ENCODE measurements around the gene MAP2K2. TPM values are rescaled to one million over a fixed set of nuclear protein-coding genes. Genes with fewer than 3 reads are reported as not detected.

MAP2K2 gene
- polyA plus RNA-seq, 3 donors: 30.5 to 94.5 (median 40.2) TPM

DNA sequence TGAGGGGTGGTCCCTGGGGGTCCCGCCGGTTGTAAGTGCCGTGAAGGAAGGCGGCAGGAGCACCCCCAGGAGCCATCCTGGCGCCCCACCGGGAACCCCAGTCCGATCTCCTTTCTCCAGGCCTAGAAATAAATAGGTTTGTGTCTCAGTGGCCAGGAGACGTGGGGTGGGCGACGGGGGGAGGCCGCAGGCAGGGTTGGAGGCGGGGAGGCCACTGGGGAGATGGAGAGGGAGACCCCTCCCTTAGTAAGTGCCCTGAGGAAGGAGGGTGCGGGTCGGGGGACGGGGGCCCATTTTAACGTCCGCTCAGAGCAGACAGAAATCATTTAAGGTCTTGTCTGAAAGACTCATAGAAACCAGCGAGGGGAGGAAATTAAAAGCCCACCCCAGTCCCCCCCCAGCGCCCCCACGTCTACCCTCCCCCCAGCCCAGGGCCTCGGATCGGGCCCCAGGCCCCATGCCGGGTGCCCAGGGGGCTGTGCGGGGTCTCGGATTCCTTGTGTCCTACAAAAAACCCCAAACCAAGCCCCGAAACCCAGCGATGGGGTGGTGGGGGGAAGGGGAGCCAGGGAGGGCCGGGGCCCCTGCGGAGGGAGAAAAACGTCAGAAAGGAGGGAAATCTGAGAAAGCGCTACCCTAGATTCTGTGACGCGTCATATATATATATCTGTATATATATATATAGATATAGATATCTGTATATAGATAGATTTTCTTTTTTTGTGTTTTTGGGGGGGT is 76.8 kb downstream of the MAP2K2 start:
- TF ChIP-seq, protein P1, sequence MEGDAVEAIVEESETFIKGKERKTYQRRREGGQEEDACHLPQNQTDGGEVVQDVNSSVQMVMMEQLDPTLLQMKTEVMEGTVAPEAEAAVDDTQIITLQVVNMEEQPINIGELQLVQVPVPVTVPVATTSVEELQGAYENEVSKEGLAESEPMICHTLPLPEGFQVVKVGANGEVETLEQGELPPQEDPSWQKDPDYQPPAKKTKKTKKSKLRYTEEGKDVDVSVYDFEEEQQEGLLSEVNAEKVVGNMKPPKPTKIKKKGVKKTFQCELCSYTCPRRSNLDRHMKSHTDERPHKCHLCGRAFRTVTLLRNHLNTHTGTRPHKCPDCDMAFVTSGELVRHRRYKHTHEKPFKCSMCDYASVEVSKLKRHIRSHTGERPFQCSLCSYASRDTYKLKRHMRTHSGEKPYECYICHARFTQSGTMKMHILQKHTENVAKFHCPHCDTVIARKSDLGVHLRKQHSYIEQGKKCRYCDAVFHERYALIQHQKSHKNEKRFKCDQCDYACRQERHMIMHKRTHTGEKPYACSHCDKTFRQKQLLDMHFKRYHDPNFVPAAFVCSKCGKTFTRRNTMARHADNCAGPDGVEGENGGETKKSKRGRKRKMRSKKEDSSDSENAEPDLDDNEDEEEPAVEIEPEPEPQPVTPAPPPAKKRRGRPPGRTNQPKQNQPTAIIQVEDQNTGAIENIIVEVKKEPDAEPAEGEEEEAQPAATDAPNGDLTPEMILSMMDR (IDR thresholded peaks at IDR 0.05): no peak
- peaks cover 95% of the 10 kb centered on the region for H3K79me2 ChIP-seq (ENCODE audit: insufficient read depth, low read length)
- Mint-ChIP-seq H3K36me3 (peaks cover 49 to 71% of the 10 kb centered on the region in 2 donors), H3K27ac (peak overlapping the region in 1 of 7 donors; percentile 87), H3K9me3 (peaks cover 0 to 4% (median 2%) of the 10 kb centered on the region in 7 donors), H3K4me1 (peaks cover 18% of the 10 kb centered on the region), H3K4me3 (no peak overlapping the region), H3K27me3 (ENCODE audit: low read depth in 3 of 3) (peaks cover 0 to 1% (median 0%) of the 10 kb centered on the region in 3 donors)
- H3K27ac ChIP-seq (ENCODE audit: low read depth in 1 of 2, low read length in 2 of 2): no peak overlapping the region
- WGBS (ENCODE audit: insufficient coverage): 97% methylated on average over 6 of the region's 33 CpGs
- peaks cover 50 to 57% of the 10 kb centered on the region in 2 donors for H3K36me3 ChIP-seq (replicated peaks in 1 of 2; ENCODE audit: control insufficient read depth in 1 of 2, insufficient read depth in 2 of 2, low read length in 2 of 2)
- H3K4me3 ChIP-seq (replicated peaks in 1 of 3; ENCODE audit: low read depth in 2 of 3, low read length in 3 of 3): no peak overlapping the region
- no peak for DNase-seq
- intact Hi-C loops (cut with micrococcal nuclease): no loop called here
- H4K20me1 ChIP-seq (ENCODE audit: insufficient read depth, low read length): peaks cover 95% of the 10 kb centered on the region
- no peaks in the 10 kb centered on the region for H3K9me3 ChIP-seq (replicated peaks in 1 of 2; ENCODE audit: control insufficient read depth in 1 of 2, insufficient read depth in 1 of 2, low read length in 2 of 2)
- no peak overlapping the region for H3K9ac ChIP-seq (ENCODE audit: insufficient read depth, low read length, poor library complexity, severe bottlenecking)
- no peak overlapping the region for H3K4me2 ChIP-seq (replicated peaks; ENCODE audit: extremely low read depth, low read length, poor library complexity, severe bottlenecking)
- H3K27me3 ChIP-seq (ENCODE audit: control insufficient read depth in 2 of 2, insufficient read depth in 2 of 2, low read length in 2 of 2): no peaks in the 10 kb centered on the region
- no peak overlapping the region for H2AFZ ChIP-seq (ENCODE audit: insufficient read depth, low read depth, low read length, poor library complexity, severe bottlenecking)
- peaks cover 12 to 14% of the 10 kb centered on the region in 2 donors for H3K4me1 ChIP-seq (ENCODE audit: control insufficient read depth in 1 of 2, insufficient read depth in 2 of 2, low read length in 2 of 2)

DNA sequence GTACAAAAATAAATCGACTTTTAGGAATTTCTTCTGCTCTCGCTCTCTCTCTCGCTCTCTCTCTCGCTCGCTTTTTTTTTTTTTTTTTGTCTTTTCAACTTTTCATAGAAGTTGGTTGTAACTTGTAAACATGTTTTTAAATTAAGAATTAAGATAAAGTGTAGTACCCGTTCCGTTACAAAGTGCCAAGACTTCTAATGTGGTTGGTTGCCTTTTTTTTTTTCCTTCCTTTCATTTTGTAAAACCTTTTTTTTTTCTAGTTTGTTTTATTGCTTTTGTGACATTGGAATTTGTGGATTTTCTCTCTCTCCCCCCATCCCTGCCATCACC is 77.6 kb downstream of the MAP2K2 start:
- Histone ChIP-seq H3K27me3 (ENCODE audit: control insufficient read depth in 2 of 2, insufficient read depth in 2 of 2, low read length in 2 of 2) (no peaks in the 10 kb centered on the region), H3K4me2 (replicated peaks; ENCODE audit: extremely low read depth, low read length, poor library complexity, severe bottlenecking) (no peak overlapping the region), H2AFZ (ENCODE audit: insufficient read depth, low read depth, low read length, poor library complexity, severe bottlenecking) (no peak overlapping the region), H3K4me3 (replicated peaks in 1 of 3; ENCODE audit: low read depth in 2 of 3, low read length in 3 of 3) (no peak overlapping the region), H4K20me1 (ENCODE audit: insufficient read depth, low read length) (peaks cover 95% of the 10 kb centered on the region), H3K27ac (ENCODE audit: low read depth in 1 of 2, low read length in 2 of 2) (no peak overlapping the region), H3K36me3 (replicated peaks in 1 of 2; ENCODE audit: control insufficient read depth in 1 of 2, insufficient read depth in 2 of 2, low read length in 2 of 2) (peaks cover 50 to 57% of the 10 kb centered on the region in 2 donors), H3K4me1 (ENCODE audit: control insufficient read depth in 1 of 2, insufficient read depth in 2 of 2, low read length in 2 of 2) (peaks cover 4 to 6% of the 10 kb centered on the region in 2 donors), H3K9ac (ENCODE audit: insufficient read depth, low read length, poor library complexity, severe bottlenecking) (no peak overlapping the region), H3K79me2 (ENCODE audit: insufficient read depth, low read length) (peaks cover 90% of the 10 kb centered on the region), H3K9me3 (replicated peaks in 1 of 2; ENCODE audit: control insufficient read depth in 1 of 2, insufficient read depth in 1 of 2, low read length in 2 of 2) (no peaks in the 10 kb centered on the region)
- H3K27ac Mint-ChIP-seq: peak overlapping the region in 1 of 7 donors; percentile 88
- WGBS (ENCODE audit: insufficient coverage): no CpG with 5 or more reads among the region's 7 CpGs
- peaks cover 11% of the 10 kb centered on the region for H3K4me1 Mint-ChIP-seq
- no peak overlapping the region for H3K4me3 Mint-ChIP-seq
- H3K27me3 Mint-ChIP-seq (ENCODE audit: low read depth in 3 of 3): peaks cover 0 to 1% (median 0%) of the 10 kb centered on the region in 3 donors
- H3K36me3 Mint-ChIP-seq: peaks cover 46 to 70% of the 10 kb centered on the region in 2 donors
- intact Hi-C loops (cut with micrococcal nuclease): no loop called here
- peaks cover 0 to 3% (median 1%) of the 10 kb centered on the region in 7 donors for H3K9me3 Mint-ChIP-seq
- DNase-seq: no peak
- TF ChIP-seq, protein P1 (IDR thresholded peaks at IDR 0.05): no peak

All from CD14-positive monocyte (primary cell).